Pancreas (tissue), 10 donors: ENCODE results near the gene AIFM1. TPM values are rescaled to one million over a fixed set of nuclear protein-coding genes. Genes with fewer than 3 reads are reported as not detected.

Source experiments
- ATAC-seq, 4 donors: fragments of 200-7000 bp; cut with Tn5 transposase; one replicate each; pipeline versions ENCODE4 v1.8.0 to v1.9.1; 2020; ENCODE audit warnings: mild to moderate bottlenecking in 4 of 4, moderate library complexity in 4 of 4
- DNase-seq, 6 donors: peaks; one replicate each; pipeline ENCODE4 v3.0.0-alpha.2; 2020
- FAIRE-seq: peaks from 2 replicates; lab custom pipeline; 2012; peaks lifted over from hg19 to GRCh38; lab: Jason Lieb, UNC
- H3K27ac ChIP-seq, 4 donors: fragments of 200-600 bp; sonication (generic); 1 replicate in 3 of 4; 2 replicates in 1 of 4; pipeline versions ENCODE4 v1.5.0 to v1.8.0; 2020
- H3K27me3 ChIP-seq, 4 donors: fragments of 200-600 bp; one replicate each; pipeline ENCODE4 v1.8.0; 2021
- H3K36me3 ChIP-seq, 3 donors: fragments of 200-600 bp; sonication (generic) in 1 of 3; one replicate each; pipeline versions ENCODE4 v1.5.0 to v1.8.0; 2020 to 2021
- H3K4me1 ChIP-seq, 3 donors: fragments of 200-600 bp; one replicate each; pipeline ENCODE4 v1.8.0; 2021
- H3K4me3 ChIP-seq, 4 donors: fragments of 200-600 bp; sonication (generic) in 2 of 4; one replicate each; pipeline versions ENCODE4 v1.5.0 to v1.8.0; 2020 to 2021
- H3K9me3 ChIP-seq, 4 donors: fragments of 200-600 bp; one replicate each; pipeline ENCODE4 v1.8.0; 2021
- CTCF ChIP-seq, 4 donors: fragments of 200-600 bp; sonication (generic) in 3 of 4; IDR thresholded peaks; one replicate each; pipeline versions ENCODE4 v1.5.0 to v1.8.0; 2021; ENCODE audit warnings: antibody characterized with exemption in 4 of 4
- WGBS, 2 donors: extraction: QIAGEN DNeasy Blood & Tissue Kit; methylation state at CpG; one replicate each; pipeline ENCODE4 v1.1.7; 2013; 5-methylcytosine and 5-hydroxymethylcytosine counted together
- intact Hi-C, 3 donors: fragments of 100-400 bp; cut with DNase I; formaldehyde crosslinking; loops; one replicate each; pipeline versions ENCODE4 v1.11.1 to v1.14.2; 2022
- polyA plus RNA-seq, 2 donors: library from polyadenylated mRNA; stranded (reverse); fragments of 200-250 nt; gene quantifications; one replicate each; pipeline ENCODE4 v1.2.3, GENCODE V29; 2013
- total RNA-seq, 6 donors: library from RNA; stranded (reverse); fragmentation: NEBNext Ultra II Directional in 4 of 6; extraction: Animal tissue kit (Norgen Biotek cat#: 25700) in 4 of 6; gene quantifications; one replicate each; pipeline versions ENCODE4 v1.2.1 to v1.2.4, GENCODE V29; 2021 to 2023
- donor health status: healthy with polysubstance abuse.
- donor health status: DM: no; HTN: no; CAD: no; lungs with moderate emphysema.
- donor health status: DM: no; HTN: no; CAD: no.
- donor health status: control.
- donor health status: control.
- donor health status: Bipolar disorder and iron deficiency.
- donor health status: DM: yes; HTN: yes; CAD: no.
- donor health status: DM: no; HTN: no; CAD: no.
- donor health status: DM: no; HTN: no; CAD: no.
- donor health status: DM: yes; HTN: yes; CAD: no.

AIFM1 gene
- total and polyA plus RNA-seq, 8 donors, result 12.1 to 19.7 (median 15.3) TPM

GRCh38 chrX:130114141-130114588 lies 51.5 kb downstream of the AIFM1 start:
- no peaks in the 10 kb centered on the region for H3K9me3 ChIP-seq
- WGBS, 2 donors, result 45 to 54% methylated on average over 9 of the region's 9 CpGs
- no peaks in the 10 kb centered on the region for H3K4me1 ChIP-seq
- FAIRE-seq, result no peak
- H3K4me3 ChIP-seq, result no peak overlapping the region
- H3K36me3 ChIP-seq, result no peaks in the 10 kb centered on the region
- no peak overlapping the region for H3K27ac ChIP-seq
- ATAC-seq, result peak in 3 of 4 donors; percentile 28 to 64 (median 28)
- no peak for TF ChIP-seq CTCF (IDR thresholded peaks at IDR 0.05)
- H3K27me3 ChIP-seq, result no peaks in the 10 kb centered on the region
- intact Hi-C loops, result no loop called here
- DNase-seq, result no peak

GRCh38 chrX:130111220-130112154 lies 54.2 kb downstream of the AIFM1 start:
- H3K4me3 ChIP-seq, result peak overlapping the region in 2 of 4 donors; percentile 23 to 52
- DNase-seq, result no peak

GRCh38 chrX:130110379-130111219 lies 55.0 kb downstream of the AIFM1 start, which contains the start of gene ELF4:
Gene ELF4, minus strand, starts transcription at chrX:130110497. Its CDS starts 29,167 bp downstream, at chrX:130081330.
- intact Hi-C loops, result no loop called here
- Histone ChIP-seq H3K9me3 (no peaks in the 10 kb centered on the region), H3K4me3 (peak within 1 kb of the TSS; percentile 23 to 52 (median 40)), H3K4me1 (no peaks in the 10 kb centered on the region), H3K27me3 (no peaks in the 10 kb centered on the region), H3K27ac (peak within 1 kb of the TSS in 2 of 4 donors; percentile 54 to 69), H3K36me3 (no peaks in the 10 kb centered on the region)
- DNase-seq (peak in 3 of 6 donors; percentile 49 to 73 (median 55)), ATAC-seq (peak; percentile 64 to 87 (median 78)), FAIRE-seq (no peak)
- no peak for TF ChIP-seq CTCF (IDR thresholded peaks at IDR 0.05)
- WGBS, 2 donors, result 3 to 30% methylated on average over 33 to 96 of the region's 123 CpGs

More at GRCh38 chrX:130111220-130112154, 54.2 kb downstream of the AIFM1 start:
- intact Hi-C loops, result no loop called here
- TF ChIP-seq CTCF (IDR thresholded peaks at IDR 0.05), result no peak
- 59 to 63% methylated on average over 40 to 43 of the region's 43 CpGs for WGBS, 2 donors
- Histone ChIP-seq H3K9me3 (no peaks in the 10 kb centered on the region), H3K36me3 (no peaks in the 10 kb centered on the region), H3K27me3 (no peaks in the 10 kb centered on the region), H3K27ac (no peak overlapping the region), H3K4me1 (no peaks in the 10 kb centered on the region)
- ATAC-seq (no peak), FAIRE-seq (no peak)

DNA sequence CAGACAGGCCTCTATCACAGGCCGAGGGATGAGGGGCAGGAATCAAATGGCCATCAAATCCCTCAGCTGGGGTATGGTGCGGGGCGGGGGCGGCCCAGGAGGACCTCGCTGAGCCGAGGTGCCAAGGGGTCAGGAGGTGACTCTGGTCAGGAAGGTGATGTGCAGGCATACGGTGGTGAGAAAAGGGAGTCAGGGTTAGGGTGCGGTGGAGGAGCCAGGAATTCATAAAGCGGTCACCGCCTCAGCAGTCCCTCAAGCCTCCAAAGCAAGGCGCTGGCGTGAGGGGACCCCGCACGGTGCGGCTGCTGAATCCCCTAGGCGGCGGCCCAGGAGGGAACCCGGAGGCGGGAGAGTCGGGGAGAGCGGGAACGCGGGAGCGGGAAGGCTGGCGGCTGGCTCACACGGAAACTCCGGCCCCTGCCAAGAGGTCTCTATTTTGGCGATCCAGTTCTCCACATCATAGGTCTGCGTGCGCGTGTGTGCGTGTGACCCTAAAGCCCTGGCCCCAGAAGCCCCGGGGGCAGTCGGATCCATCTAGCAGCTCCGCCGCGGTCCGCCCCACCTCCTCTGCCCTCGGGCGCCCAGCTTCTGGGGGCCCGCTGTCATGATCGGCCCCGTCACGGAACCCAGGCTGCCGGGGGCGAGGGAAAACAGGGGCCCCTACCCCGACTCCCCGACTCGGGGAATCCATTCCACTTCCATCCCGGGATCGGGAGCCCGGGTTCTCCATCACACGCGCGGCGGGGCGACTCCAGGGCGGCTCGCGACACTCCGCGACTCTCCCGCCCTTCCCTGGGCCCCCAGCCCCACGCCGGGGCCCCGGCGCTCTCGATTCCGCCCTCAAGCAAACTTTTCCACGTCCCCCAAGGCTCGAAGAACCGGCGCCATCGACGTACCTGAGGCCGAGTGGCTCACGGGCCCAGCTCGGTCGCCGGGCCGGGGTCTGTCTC lies 55.9 kb downstream of the AIFM1 start:
- DNase-seq (peak in 1 of 6 donors; percentile 33), ATAC-seq (peak; percentile 20 to 51 (median 30))
- WGBS, 2 donors, result 19 to 40% methylated on average over 74 to 81 of the region's 81 CpGs

More for the DNA sequence above, 55.9 kb downstream of the AIFM1 start:
- Histone ChIP-seq H3K9me3 (no peaks in the 10 kb centered on the region), H3K4me1 (no peaks in the 10 kb centered on the region), H3K36me3 (no peaks in the 10 kb centered on the region), H3K4me3 (peak overlapping the region; percentile 23 to 52 (median 40)), H3K27ac (peak overlapping the region in 2 of 4 donors; percentile 54 to 69), H3K27me3 (no peaks in the 10 kb centered on the region)
- no peak for FAIRE-seq
- TF ChIP-seq CTCF (IDR thresholded peaks at IDR 0.05), result no peak
- intact Hi-C loops, result no loop called here
